Chondrocyte (in vitro differentiated cells): Measurements from ENCODE around the gene AMPD2. TPM values are rescaled to one million over a fixed set of nuclear protein-coding genes. Genes with fewer than 3 reads are reported as not detected.

Experiments used
- DNase-seq: peaks from one replicate; pipeline ENCODE4 v3.0.0; 2021; ENCODE audit warnings: mixed read lengths, low spot score
- H3K27ac Mint-ChIP-seq: one replicate; pipeline ENCODE4 v1.8.0; 2021; ENCODE audit warnings: mild to moderate bottlenecking, moderate library complexity, mixed read lengths; ENCODE audit not compliant: unreplicated experiment
- H3K27me3 Mint-ChIP-seq: 2 replicates; pipeline ENCODE4 v1.8.0; 2021; ENCODE audit warnings: low read depth, mixed read lengths
- H3K36me3 Mint-ChIP-seq: 2 replicates; pipeline ENCODE4 v1.8.0; 2021; ENCODE audit warnings: low read depth, mixed read lengths
- H3K4me1 Mint-ChIP-seq: 2 replicates; pipeline ENCODE4 v1.8.0; 2021; ENCODE audit warnings: low read depth, mild to moderate bottlenecking, mixed read lengths
- H3K4me3 Mint-ChIP-seq: one replicate; pipeline ENCODE4 v1.8.0; 2021; ENCODE audit warnings: mild to moderate bottlenecking, moderate library complexity, mixed read lengths; ENCODE audit not compliant: unreplicated experiment
- H3K9me3 Mint-ChIP-seq: 2 replicates; pipeline ENCODE4 v1.8.0; 2021; ENCODE audit warnings: low read depth, mixed read lengths
- CTCF ChIP-seq: fragments of 200-600 bp; sonication (generic); IDR thresholded peaks from 2 replicates; pipeline ENCODE4 v1.5.0; 2021; ENCODE audit warnings: antibody characterized with exemption, mild to moderate bottlenecking, moderate library complexity
- total RNA-seq: library from RNA; stranded (reverse); gene quantifications from 3 replicates; pipeline ENCODE4 v1.2.1, GENCODE V29; 2021

Gene AMPD2
- total RNA-seq, 1 donor from 2014 or later: 74.2 TPM

DNA sequence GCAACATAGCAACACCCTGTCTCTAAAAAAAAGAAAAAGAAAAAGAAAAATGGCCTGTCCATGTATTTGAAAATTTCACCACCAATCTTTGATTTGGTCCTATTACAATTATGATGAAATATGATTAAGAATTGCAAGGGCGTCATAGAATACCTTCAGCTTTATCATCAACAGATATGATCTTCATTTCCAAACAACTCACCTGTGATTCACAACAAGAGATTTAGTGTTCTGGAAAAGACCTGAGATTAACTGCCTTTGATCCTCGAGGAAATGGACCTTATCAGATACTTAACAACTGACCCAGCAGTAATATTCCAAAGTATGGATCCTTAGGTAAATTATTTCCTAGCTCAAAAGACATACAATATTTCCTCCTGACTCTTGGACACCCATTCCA lies 32.8 kb downstream of the AMPD2 start:
- TF ChIP-seq CTCF: no peak

GRCh38 chr1:109653306-109653705 lies 33.7 kb downstream of the AMPD2 start:
- no peaks in the 10 kb centered on the region for H3K27me3 Mint-ChIP-seq
- H3K36me3 Mint-ChIP-seq: no peaks in the 10 kb centered on the region
- H3K27ac Mint-ChIP-seq: no peak overlapping the region
- H3K4me1 Mint-ChIP-seq: peaks cover 35% of the 10 kb centered on the region
- H3K9me3 Mint-ChIP-seq: no peaks in the 10 kb centered on the region
- no peak for TF ChIP-seq CTCF
- DNase-seq: no peak
- no peak overlapping the region for H3K4me3 Mint-ChIP-seq

More for the DNA sequence above, 32.8 kb downstream of the AMPD2 start:
- Mint-ChIP-seq H3K27ac (no peak overlapping the region), H3K9me3 (no peaks in the 10 kb centered on the region), H3K36me3 (no peaks in the 10 kb centered on the region), H3K27me3 (no peaks in the 10 kb centered on the region), H3K4me1 (peaks cover 35% of the 10 kb centered on the region), H3K4me3 (no peak overlapping the region)
- no peak for DNase-seq

DNA sequence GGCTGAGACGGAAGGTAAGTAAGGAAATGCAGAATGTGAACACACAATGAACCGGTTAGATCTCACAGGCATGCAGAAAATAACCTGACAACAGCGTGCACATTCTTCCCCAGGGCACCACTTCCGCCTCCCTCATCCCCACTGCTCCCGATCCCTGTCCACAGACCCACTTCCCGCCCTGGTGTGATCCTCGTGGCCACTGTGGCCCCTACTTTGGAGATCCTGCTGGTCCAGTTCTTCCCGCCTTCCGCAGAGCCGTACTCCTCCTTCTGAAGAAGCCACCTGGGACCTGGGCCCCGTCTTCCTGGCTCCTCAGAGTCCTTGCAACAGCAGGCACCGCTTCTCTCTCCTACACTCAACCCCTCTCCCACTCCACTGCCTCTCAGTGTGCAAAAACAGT lies 34.9 kb downstream of the AMPD2 start:
- peak; percentile 64 for DNase-seq
- no peaks in the 10 kb centered on the region for H3K27me3 Mint-ChIP-seq
- H3K9me3 Mint-ChIP-seq: no peaks in the 10 kb centered on the region
- no peak for TF ChIP-seq CTCF
- peaks cover 39% of the 10 kb centered on the region for H3K4me1 Mint-ChIP-seq
- H3K27ac Mint-ChIP-seq: no peak overlapping the region
- H3K4me3 Mint-ChIP-seq: no peak overlapping the region
- no peaks in the 10 kb centered on the region for H3K36me3 Mint-ChIP-seq

GRCh38 chr1:109655615-109656519 lies 36.2 kb downstream of the AMPD2 start, which contains the start of gene GSTM4:
TSS of gene GSTM4 (plus strand) at chr1:109656099. CDS start at chr1:109656390, 291 bp downstream.
- no peaks in the 10 kb centered on the region for H3K27me3 Mint-ChIP-seq
- peak within 1 kb of the TSS; percentile 93 for H3K27ac Mint-ChIP-seq
- DNase-seq: peak; percentile 93
- no peaks in the 10 kb centered on the region for H3K9me3 Mint-ChIP-seq
- no peak for TF ChIP-seq CTCF
- H3K36me3 Mint-ChIP-seq: peaks cover 1% of the 10 kb centered on the region
- peaks cover 28% of the 10 kb centered on the region for H3K4me1 Mint-ChIP-seq
- H3K4me3 Mint-ChIP-seq: peak within 1 kb of the TSS; percentile 85

DNA sequence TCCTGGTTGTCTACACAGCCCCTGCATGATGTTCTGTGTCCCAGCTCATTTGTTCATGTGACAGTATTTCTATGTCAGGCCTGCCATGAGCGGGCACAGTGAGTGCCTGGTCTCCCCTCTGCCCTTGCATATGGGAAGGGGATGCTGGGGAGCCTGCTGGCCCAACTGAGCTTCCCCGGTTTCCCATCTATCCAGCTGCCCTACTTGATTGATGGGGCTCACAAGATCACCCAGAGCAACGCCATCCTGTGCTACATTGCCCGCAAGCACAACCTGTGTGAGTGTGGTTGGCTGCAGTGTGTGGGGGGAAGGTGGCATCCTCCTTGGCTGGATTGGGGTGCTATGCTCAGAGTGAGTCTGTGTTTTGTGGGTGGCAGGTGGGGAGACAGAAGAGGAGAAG lies 37.8 kb downstream of the AMPD2 start:
- DNase-seq: peak; percentile 53
- peaks cover 1% of the 10 kb centered on the region for H3K36me3 Mint-ChIP-seq
- no peaks in the 10 kb centered on the region for H3K9me3 Mint-ChIP-seq
- H3K27me3 Mint-ChIP-seq: no peaks in the 10 kb centered on the region
- peaks cover 23% of the 10 kb centered on the region for H3K4me1 Mint-ChIP-seq
- H3K4me3 Mint-ChIP-seq: no peak overlapping the region
- TF ChIP-seq CTCF: no peak
- no peak overlapping the region for H3K27ac Mint-ChIP-seq
